Stimulated activated CD4-positive, alpha-beta T cell treated with anti-CD3 and anti-CD28 coated beads, Interleukin-4, amount 100 ng/mL, for 4 hours (primary cell): ENCODE results near the gene CFP.
"Not testable (repeated sequence)": the region's sequence is repeated elsewhere in the genome, so short reads cannot be mapped to it uniquely, and the experiment has no call there.

Experiments
- DNase-seq, 2 experiments: peaks; one replicate each; pipeline ENCODE4 v3.0.0-alpha.2; 2020

Gene CFP

DNA sequence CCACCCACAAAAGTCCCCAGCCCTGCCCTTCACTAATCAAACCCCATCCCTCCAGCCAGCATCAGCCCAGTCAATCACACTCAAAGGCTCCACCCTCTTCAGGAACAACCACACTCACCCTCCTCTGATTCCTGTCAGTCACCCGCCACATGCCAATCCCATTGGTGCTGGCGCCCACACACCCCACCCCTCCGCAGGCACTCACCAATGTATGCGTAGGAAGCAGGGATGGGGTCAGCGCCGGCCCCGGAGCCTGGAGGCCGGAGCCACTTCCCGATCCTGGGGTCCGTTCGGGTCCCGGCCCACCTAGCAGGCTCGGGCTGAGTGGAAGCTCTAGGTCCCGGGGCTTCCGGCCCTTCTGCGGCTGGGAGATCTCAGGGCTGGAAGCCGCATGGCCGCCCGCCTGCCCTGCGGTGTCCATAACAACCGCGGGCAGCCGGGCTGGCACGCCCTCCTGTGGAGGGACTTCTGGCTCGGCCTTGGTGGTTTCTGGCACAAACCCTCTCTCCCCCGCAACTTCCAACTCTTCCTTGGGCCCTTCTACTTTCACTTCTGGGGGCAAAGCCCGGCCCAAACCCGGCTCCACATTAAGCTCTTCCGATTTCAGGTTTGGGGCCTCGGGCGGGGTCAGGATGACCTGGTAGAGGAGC lies 7.9 kb upstream of the CFP start:
- DNase-seq = peak; percentile 34 to 47

DNA sequence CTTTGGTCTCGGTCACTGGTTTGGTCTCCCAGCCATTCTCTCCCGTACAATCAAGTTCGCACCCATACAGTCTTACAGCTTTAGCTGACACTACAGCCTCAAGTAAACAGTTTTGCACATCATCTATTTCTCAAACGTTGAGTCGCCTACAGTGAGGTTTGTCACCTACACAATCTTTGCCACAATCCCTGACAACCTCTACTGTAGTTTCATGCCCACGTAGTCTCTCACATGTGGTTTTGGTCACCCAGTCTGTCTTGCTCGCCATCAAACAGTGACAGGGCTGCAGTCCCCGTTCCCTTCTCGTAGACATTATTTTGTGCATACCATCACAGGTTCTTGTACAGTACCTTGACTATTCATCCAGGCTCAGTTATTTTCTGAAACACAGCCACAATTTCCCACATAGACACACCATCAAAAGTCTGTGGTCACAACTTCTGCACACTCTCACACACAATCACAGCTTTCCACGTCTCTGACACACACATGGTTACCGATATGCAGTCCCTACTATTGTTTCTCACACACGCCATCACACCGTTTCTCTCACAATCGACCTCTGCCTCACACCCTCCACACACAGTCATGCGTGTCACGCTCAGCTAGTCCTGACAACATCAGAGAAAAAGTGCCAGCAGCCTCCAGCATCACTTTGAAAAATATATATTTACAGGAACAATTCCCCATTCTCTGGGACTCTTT lies 5.3 kb upstream of the CFP start:
- DNase-seq = no peak

DNA sequence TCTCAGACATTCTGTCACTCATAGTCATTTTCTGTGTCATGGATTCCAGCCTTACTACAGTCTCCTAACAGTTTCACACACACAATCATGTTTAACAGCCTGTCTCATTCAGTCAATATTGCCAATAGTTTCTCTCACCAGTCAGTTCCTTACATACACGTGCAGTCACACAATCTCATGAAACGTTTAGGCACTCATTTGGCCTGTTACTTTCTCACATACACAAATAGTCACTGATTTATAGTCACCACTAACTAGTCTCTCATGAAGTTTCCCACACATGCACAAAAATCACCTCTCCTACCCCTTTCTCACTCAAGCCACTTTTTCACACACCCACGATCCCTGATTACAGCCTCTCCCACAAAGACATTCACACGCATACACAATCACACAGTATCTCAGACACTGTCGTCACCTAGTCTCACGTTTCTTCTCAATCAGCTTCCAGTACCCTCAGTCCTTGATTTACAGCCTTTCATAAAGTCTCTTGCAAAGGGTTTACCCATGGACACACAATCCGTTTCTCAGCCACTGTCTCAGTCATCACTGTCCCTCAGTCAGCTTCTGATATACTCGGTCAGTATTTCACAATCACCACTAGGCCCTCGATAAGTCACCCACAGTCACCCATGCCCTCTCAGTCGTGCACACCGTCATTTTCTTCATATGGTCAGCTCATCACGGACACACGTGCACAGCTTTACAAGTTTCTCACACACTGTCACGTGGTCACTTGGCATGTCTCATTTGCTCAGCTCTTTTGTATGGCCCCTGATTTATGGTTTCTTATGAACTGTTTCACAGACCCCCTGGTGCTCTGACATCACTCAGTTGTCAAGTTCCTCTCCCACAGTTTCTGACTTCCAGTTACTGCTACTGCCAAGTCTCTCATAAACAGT lies 4.2 kb upstream of the CFP start:
- no peak for DNase-seq

DNA sequence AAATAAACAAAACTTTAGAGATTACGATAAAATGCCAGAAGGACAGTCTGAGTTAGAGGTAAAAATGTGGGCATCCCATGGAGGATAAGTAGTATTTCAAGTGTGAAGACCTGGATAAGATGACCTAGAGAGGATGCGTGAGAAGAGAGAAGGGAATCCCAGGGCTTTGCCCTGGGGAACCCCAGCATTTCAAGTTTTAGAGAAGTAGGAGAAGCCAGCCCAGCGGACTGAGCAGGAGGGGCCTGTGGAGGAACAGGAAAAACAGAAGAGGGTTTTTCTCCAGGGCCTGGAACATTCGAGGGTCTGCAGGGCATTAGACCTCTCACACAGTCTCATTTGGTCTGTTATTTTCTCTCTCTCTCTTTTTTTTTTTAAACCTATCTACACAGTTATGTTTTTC lies 2.9 kb upstream of the CFP start:
- DNase-seq = no peak

DNA sequence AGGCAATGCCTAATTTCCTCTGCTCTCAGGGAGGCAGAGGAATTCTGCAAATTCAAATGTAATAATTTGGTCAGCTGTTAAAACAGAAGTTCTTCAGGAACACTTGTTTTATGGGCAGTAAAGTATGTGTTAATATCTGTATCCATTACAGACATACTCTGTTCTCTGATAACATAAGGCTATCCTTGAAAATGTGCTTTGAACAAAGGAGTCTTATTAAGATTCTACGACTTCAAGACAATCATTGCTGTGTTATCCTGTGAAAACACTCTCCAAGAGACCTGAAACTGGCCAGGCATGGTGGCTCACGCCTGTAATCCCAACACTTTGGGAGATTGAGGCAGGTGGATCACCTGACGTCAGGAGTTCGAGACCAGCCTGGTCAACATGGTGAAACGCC lies 1.9 kb upstream of the CFP start:
- no peak for DNase-seq

DNA sequence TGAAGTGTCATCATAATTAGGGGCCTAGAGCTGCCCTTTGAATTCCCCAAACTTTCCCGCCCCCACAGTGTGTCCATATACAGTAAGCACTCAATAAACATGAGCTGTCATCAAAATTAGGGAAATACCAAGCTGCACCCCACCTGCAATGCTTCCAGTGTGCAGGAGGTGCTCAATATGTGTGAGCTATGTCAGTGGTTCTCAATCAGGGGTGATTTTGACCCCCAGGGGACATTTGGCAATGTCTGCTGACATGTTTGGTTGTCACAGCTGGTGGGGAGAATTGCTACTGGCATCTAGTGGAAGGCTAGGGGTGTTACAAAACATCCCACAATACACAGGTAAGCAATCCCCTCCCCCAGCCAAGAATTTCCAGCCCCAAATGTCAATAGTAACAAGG lies 748 bp downstream of the CFP start:
- DNase-seq = no peak

DNA sequence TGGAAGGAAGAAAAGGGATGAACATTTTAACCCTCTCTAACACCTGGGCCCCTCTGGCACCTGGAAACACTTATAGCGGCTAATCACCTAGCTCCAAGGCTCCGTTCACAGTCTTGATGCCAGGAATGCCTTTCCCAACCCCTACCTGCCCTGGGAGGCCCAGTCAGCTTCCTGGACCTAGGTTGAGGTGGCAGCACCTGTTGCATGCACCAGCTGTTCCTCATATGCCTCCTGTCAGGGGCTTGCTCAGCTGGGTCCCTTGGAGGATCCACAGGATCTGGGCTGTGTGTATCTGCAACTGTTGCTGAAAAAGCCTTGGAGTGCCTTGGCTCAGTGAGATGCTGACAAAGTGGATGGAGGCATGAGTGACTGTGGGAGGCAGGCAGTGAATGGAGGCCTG lies 4.4 kb downstream of the CFP start:
- no peak for DNase-seq

DNA sequence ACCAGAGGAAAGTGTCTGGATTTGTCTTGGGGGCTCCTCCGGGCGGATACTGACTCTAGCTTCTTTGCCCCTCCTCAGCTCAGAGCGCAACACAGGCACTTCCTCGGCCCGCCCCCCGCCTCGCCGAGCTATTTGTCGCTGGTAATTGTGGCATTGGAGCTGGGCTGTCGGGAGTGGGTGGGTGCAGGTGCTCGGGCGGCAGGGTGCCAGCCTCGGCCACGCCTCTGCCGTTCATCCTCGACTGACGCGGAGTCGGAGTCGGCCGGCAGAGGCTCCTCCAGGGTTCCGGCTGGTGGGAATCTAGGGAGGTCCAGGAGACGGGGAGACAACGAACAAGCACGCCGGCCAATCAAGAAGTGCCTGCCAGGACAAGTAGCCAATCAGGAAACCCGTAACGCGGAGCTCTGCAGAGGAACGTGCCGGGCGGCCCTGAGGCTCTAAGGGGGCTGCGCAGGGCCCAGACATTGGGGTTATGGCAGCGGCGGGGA lies 6.1 kb downstream of the CFP start:
- peak; percentile 32 to 34 for DNase-seq

DNA sequence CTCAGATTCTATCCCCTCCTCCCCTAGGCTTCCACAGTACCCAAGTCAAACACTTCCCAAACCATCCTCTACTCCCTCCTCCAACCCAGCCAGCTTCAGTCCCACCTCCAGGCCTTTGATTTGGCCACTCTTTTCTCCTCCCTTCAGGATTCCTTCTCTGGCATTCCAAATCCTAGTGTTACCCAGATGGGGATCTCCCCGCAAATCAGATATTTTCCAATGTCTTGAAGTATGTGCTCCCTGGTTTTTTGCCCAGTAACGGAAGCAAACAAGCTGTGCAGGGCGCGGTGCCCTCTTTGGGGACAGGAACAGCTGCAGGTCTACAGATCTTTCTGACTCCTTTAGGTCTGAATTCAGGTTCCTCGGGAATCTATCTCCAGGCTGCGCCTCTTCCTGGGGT lies 7.9 kb downstream of the CFP start:
- DNase-seq = no peak

DNA sequence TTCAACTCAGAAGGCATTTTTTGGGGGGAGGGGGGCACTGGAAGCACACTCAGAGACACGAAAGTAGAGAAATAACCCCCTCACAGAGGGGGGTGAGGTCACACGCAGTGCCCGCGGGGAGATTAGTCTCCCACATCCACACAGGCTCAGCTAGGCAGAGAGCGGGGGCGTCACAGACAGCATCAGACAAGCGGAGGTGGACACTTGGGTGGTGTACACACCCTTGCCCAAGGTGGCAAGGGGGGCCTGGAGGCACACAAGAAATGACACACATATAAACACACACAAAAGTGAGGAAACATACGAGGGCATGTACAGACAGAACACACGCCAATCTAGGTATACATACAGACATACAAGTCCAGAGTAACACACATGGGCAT lies 9.4 kb downstream of the CFP start:
- DNase-seq = no peak

DNA sequence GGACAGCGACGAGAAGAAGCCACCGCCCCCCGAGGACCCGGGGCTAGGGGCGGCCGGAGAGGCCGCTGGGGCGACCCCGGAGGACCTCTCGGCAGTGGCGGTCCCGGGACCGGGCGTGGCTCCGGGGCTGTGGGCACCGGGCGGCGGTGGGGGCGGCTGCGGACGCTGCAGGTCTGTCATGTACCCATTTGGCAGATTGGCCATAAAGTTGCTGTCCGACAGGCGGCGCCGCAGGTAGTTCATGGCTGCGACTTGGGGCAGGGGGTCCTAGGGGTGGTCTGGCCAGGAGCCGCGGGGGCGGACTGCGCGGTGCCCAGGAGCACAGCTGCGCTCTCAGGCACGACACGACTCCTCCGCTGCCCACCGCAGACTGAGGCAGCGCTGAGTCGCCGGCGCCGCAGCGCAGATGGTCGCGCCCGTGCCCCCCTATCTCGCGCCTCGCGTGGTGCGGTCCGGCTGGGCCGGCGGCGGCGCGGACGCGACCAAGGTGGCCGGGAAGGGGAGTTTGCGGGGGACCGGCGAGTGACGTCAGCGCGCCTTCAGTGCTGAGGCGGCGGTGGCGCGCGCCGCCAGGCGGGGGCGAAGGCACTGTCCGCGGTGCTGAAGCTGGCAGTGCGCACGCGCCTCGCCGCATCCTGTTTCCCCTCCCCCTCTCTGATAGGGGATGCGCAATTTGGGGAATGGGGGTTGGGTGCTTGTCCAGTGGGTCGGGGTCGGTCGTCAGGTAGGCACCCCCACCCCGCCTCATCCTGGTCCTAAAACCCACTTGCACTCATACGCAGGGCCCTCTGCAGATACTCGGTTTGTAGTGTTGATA lies 10.0 kb downstream of the CFP start, which contains the start of gene SYN1:
SYN1 (minus strand) TSS at position 372 of the 817 bp plus-strand sequence; CDS start at position 243, 129 bp downstream.
- peak; percentile 76 to 77 for DNase-seq

DNA sequence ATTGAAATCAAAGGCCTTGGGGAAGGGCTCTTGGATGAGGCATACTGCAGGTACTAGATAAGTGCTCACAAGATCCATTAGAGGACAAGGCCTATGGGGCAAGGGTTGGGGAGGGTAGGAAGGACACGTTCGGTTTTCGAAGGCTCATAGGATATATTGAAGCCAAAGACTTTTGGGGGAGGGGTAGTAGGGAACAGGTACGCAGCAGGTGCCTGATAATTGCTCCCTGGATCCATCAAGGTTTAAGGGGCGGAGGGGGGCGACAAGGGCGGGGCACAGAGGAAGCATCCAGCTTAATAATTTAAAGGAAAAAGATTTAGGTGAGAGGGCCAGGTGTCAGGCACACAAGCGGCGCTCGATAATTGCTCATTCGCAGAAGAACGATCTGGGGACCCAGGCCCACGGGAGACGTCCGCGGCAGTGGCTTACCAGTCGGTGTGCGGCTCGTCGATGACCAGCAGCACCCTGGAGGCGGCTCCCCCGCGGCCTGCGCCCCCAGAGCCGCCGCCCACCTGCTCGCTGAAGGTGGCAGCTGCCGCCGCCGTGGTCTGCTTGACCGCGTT lies 10.7 kb downstream of the CFP start:
- no peak for DNase-seq

DNA sequence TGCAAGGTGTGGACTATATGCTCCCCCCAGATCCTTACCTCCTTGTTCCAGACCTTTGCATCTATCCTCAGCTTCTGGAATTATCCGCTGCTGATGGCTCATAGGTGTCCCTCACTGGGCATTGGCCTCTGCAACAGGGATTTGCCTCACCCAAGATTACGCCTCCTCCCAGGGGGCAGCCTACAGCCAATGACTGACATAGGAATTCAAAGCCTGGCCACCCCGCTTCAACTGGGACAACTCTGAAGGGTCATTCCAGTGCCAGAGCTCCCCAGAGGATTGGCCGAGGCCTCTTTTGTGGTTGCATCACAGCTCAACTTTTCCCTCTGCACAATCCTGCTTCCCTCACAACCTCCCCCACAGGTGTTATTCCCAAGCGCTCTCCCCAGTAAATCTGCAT lies 15.1 kb downstream of the CFP start:
- no peak for DNase-seq

DNA sequence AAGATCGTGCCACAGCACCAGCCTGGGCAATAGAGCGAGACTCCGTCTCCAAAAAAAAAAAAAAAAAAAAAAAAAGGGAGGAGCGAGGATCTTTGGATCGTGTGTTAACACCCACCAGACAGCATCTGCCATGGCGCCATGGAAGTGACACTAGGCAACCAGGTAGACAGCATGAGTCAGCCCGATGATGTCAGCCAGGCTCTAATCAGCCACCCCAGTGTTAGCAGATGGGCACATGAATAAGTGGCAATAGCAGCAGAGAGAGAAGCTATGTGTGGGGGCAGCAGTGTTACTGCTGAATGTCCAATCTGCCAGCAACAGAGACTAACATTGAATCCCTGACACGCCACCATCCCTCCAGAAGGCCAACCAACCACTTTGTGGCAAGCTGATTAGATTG lies 16.6 kb downstream of the CFP start:
- peak in 1 of 2 experiments; percentile 9 for DNase-seq

DNA sequence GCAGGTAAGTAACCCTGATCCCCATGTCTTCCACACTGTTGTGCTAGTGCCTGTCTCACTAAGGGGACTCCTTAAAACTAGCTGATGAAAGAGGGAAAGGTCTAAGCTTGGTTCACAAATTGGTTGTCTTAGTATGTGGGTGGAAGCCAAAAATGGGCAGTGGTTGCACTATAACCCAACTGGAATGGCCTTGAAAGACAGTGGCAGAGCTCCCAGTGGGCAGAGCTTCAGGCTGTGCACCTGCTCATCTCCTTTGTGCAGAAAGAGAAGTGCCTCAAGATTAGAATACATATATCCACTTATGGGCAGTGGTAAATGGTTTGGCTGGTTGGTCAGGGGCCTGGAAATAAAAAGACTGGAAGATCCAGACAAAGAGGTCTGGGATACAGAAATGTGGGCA lies 17.3 kb downstream of the CFP start:
- no peak for DNase-seq

DNA sequence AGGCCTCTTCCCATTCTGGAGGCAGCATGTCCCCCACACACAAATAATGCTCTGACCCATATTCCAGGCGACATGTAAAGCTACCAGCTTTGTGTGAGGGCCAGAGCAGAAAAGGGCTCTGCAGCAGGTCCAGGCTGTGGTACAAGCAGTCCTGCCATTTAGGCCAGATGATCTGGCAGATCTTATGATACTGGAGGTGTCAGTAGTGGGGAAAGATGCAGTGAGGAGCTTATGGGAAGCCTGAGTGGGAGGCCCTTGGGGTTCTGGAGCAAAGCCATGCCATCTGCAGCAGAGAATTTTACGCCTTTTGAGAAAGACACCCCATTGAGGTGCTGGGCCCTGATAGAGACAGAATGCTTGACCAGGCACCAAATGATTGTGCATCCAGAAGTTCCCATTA lies 17.8 kb downstream of the CFP start:
- no peak for DNase-seq

DNA sequence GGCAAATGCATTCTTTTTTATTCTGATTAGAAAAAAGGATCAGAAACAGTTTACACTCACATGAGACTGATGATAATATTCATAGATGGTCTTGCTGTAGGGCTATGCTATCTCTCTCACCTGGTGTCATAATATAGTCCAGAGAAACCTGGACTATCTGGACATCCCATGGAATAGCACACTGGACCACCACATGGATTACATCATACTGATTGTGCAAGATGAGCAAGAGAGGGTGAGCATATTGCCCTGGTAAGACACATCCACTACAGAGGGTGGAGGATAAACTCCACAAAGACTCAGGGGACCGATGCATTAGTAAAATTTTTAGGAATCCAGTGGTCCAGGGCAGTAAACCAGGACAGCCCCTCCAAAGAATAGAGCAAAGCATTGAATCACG lies 18.2 kb downstream of the CFP start:
- no peak for DNase-seq

DNA sequence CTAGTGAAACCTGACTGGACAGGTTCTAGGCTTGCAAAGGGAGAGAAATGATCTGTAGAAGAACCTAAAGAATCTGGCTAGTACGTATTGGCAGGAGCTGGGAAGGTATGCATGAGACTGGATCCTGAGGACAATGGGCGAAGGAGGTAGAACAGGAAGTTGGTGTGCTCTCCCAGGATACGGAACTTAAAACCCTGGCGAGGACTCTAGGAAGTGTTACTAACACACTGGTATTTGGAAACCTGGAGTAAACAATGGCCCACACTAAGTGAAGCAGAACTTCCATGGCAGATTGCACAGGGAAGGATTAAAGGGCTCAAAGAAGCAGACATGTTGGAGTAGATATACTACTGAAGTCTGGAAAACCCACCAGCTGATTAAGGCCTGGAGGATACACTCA lies 19.2 kb downstream of the CFP start:
- no peak for DNase-seq

DNA sequence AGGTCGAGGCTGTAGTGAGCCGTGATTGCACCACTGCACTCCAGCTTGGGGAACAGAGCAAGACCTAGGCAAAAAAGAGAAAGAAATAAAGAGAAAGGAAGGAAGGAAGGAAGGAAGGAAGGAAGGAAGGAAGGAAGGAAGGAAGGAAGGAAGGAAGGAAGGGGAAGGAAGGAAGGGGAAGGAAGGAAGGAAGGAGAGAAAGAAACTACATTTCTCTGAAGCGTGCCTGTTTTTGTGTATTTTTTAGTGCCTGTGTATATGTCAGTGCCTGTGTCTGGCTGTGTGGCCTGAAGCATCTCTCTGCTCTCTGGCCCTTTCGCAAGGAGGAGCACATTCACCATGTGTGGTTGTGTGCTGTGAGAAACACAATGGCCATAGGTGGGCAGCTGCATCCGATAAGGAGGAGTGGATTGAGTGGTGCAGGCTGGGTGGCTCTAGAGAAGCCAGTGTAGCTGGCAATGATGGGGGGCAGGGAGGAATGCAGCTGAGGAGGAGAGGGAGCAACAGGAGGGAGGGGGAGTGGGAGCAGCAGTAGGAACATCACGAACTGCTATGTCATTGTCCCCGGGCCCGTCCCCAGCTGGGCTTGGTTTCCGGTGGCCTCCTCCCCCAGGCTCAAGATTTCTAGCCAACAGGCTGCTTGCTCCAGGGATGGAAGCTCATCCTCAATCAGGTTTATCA lies 21.5 kb downstream of the CFP start:
- no peak for DNase-seq

DNA sequence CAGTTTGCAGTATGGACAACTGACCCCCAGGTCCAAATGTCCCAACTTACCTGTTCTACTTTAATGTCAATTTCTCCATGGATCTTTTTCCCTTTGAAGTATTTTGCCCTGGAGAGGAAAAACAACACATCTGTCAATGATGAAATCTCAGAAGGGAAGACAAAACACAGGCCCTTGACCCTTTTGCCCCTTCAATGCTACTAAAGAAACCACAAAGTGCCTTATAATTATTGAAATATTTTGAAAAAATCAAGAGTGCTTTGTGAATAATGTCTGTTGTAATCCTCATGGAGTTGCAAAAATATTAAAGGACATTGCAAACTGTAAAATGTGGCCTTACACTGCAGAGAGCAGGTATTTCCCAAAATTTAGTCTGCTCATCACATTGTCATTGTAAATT lies 22.6 kb downstream of the CFP start:
- no peak for DNase-seq

DNA sequence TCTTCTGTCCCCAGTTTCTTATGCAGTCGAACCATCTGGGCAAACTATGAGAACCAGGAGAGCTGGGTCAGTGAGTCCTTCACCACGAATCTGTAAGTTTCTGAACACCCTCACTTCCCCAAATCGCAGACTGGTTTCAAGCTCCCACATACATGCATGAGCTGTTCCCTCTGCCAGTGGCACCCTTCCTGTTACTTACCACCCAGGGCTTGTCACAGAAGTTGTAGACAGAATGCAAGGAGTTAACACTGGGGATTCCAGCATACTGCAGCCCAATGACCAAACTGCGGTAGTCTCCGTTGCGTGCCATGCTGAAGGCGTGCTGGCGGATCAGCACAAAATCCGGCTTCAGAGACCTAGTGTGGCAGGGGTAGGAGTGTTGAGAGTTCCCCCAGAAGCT lies 24.7 kb downstream of the CFP start:
- no peak for DNase-seq

DNA sequence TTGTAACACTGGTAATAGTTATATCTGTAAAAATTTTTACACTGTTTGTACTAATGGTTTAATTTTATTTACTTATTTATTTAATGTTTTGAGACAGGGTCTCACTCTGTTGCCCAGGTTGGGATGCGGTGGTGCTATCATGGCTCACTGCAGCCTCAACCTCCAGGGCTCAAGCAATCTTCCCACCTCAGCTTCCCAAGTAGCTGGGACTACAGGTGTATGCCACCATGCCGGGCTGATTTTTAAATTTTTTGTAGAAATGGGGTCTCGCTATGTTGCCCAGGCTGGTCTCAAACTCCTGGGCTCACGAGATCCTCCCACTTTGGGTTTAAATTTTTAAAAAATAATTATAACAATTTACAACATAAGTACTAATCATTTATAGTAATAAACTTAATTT lies 26.6 kb downstream of the CFP start:
- DNase-seq = not testable (repeated sequence)
